ENCODE data around the gene STK4. TPM values are rescaled to one million over a fixed set of nuclear protein-coding genes. Genes with fewer than 3 reads are reported as not detected.

Gene STK4
- polyA plus RNA-seq, 4 donors, result 6.9 to 15.8 (median 8.9) TPM

GRCh38 chr20:45052698-45053429 is 86.6 kb downstream of the STK4 start:
- H3K4me1 ChIP-seq (ENCODE audit: control insufficient read depth in 3 of 3, insufficient read depth in 2 of 3, low read depth in 1 of 3, low read length in 2 of 3), result no peaks in the 10 kb centered on the region
- peak overlapping the region in 1 of 3 donors; percentile 28 for H3K27ac ChIP-seq (ENCODE audit: low read depth in 1 of 3, low read length in 2 of 3)
- WGBS, 3 donors, result 73 to 85% (median 76%) methylated on average over 7 of the region's 7 CpGs
- no peaks in the 10 kb centered on the region for H3K9me3 ChIP-seq (ENCODE audit: control insufficient read depth in 2 of 2, insufficient read depth in 1 of 2, low read depth in 1 of 2, low read length in 1 of 2)
- peaks cover 4 to 10% (median 8%) of the 10 kb centered on the region in 3 donors for H3K36me3 ChIP-seq (ENCODE audit: control insufficient read depth in 3 of 3, insufficient read depth in 2 of 3, low read depth in 1 of 3, low read length in 3 of 3)
- H3K27me3 ChIP-seq (ENCODE audit: control insufficient read depth in 3 of 3, insufficient read depth in 3 of 3, low read length in 3 of 3), result no peaks in the 10 kb centered on the region
- DNase-seq, result peak in 1 of 2 donors; percentile 30
- FAIRE-seq, result no peak
- H3K4me3 ChIP-seq (ENCODE audit: low read depth in 1 of 3, low read length in 3 of 3), result no peak overlapping the region

- Histone ChIP-seq H3K9me3 (ENCODE audit: control insufficient read depth in 2 of 2, insufficient read depth in 1 of 2, low read depth in 1 of 2, low read length in 1 of 2) (no peaks in the 10 kb centered on the region), H3K36me3 (ENCODE audit: control insufficient read depth in 3 of 3, insufficient read depth in 2 of 3, low read depth in 1 of 3, low read length in 3 of 3) (peaks cover 4 to 10% (median 8%) of the 10 kb centered on the region in 3 donors), H3K4me3 (ENCODE audit: low read depth in 1 of 3, low read length in 3 of 3) (no peak overlapping the region), H3K27me3 (ENCODE audit: control insufficient read depth in 3 of 3, insufficient read depth in 3 of 3, low read length in 3 of 3) (no peaks in the 10 kb centered on the region), H3K27ac (ENCODE audit: low read depth in 1 of 3, low read length in 2 of 3) (peak overlapping the region in 1 of 3 donors; percentile 3), H3K4me1 (ENCODE audit: control insufficient read depth in 3 of 3, insufficient read depth in 2 of 3, low read depth in 1 of 3, low read length in 2 of 3) (no peaks in the 10 kb centered on the region)
- DNase-seq, result no peak
- 87 to 90% (median 90%) methylated on average over 8 of the region's 8 CpGs for WGBS, 3 donors
- no peak for FAIRE-seq
These were observed 87.4 kb downstream of the STK4 start for GRCh38 chr20:45053430-45054351.

- no peak overlapping the region for H3K4me3 ChIP-seq (ENCODE audit: low read depth in 1 of 3, low read length in 3 of 3)
- H3K27ac ChIP-seq (ENCODE audit: low read depth in 1 of 3, low read length in 2 of 3), result no peak overlapping the region
- FAIRE-seq, result no peak
- no peaks in the 10 kb centered on the region for H3K4me1 ChIP-seq (ENCODE audit: control insufficient read depth in 3 of 3, insufficient read depth in 2 of 3, low read depth in 1 of 3, low read length in 2 of 3)
- H3K36me3 ChIP-seq (ENCODE audit: control insufficient read depth in 3 of 3, insufficient read depth in 2 of 3, low read depth in 1 of 3, low read length in 3 of 3), result peaks cover 4 to 8% (median 6%) of the 10 kb centered on the region in 3 donors
- H3K27me3 ChIP-seq (ENCODE audit: control insufficient read depth in 3 of 3, insufficient read depth in 3 of 3, low read length in 3 of 3), result no peaks in the 10 kb centered on the region
- WGBS, 3 donors, result 70 to 88% (median 85%) methylated on average over 4 of the region's 4 CpGs
- DNase-seq, result no peak
- no peaks in the 10 kb centered on the region for H3K9me3 ChIP-seq (ENCODE audit: control insufficient read depth in 2 of 2, insufficient read depth in 1 of 2, low read depth in 1 of 2, low read length in 1 of 2)
These were observed 88.7 kb downstream of the STK4 start for GRCh38 chr20:45055056-45055455.

- no peaks in the 10 kb centered on the region for H3K27me3 ChIP-seq (ENCODE audit: control insufficient read depth in 3 of 3, insufficient read depth in 3 of 3, low read length in 3 of 3)
- H3K36me3 ChIP-seq (ENCODE audit: control insufficient read depth in 3 of 3, insufficient read depth in 2 of 3, low read depth in 1 of 3, low read length in 3 of 3), result peaks cover 4 to 8% (median 6%) of the 10 kb centered on the region in 3 donors
- no peaks in the 10 kb centered on the region for H3K4me1 ChIP-seq (ENCODE audit: control insufficient read depth in 3 of 3, insufficient read depth in 2 of 3, low read depth in 1 of 3, low read length in 2 of 3)
- no peak overlapping the region for H3K4me3 ChIP-seq (ENCODE audit: low read depth in 1 of 3, low read length in 3 of 3)
- H3K9me3 ChIP-seq (ENCODE audit: control insufficient read depth in 2 of 2, insufficient read depth in 1 of 2, low read depth in 1 of 2, low read length in 1 of 2), result no peaks in the 10 kb centered on the region
- no peak overlapping the region for H3K27ac ChIP-seq (ENCODE audit: low read depth in 1 of 3, low read length in 2 of 3)
- WGBS, 3 donors, result 77 to 88% (median 85%) methylated on average over 8 of the region's 8 CpGs
- FAIRE-seq (no peak), DNase-seq (no peak)
These were observed 90.3 kb downstream of the STK4 start for GRCh38 chr20:45056473-45057173.

GRCh38 chr20:45058168-45058850 is 92.0 kb downstream of the STK4 start:
- peaks cover 2 to 5% (median 4%) of the 10 kb centered on the region in 3 donors for H3K36me3 ChIP-seq (ENCODE audit: control insufficient read depth in 3 of 3, insufficient read depth in 2 of 3, low read depth in 1 of 3, low read length in 3 of 3)
- H3K9me3 ChIP-seq (ENCODE audit: control insufficient read depth in 2 of 2, insufficient read depth in 1 of 2, low read depth in 1 of 2, low read length in 1 of 2), result no peaks in the 10 kb centered on the region
- no peaks in the 10 kb centered on the region for H3K4me1 ChIP-seq (ENCODE audit: control insufficient read depth in 3 of 3, insufficient read depth in 2 of 3, low read depth in 1 of 3, low read length in 2 of 3)
- H3K4me3 ChIP-seq (ENCODE audit: low read depth in 1 of 3, low read length in 3 of 3), result no peak overlapping the region
- WGBS, 3 donors, result 85 to 87% (median 87%) methylated on average over 4 of the region's 4 CpGs
- H3K27ac ChIP-seq (ENCODE audit: low read depth in 1 of 3, low read length in 2 of 3), result no peak overlapping the region
- H3K27me3 ChIP-seq (ENCODE audit: control insufficient read depth in 3 of 3, insufficient read depth in 3 of 3, low read length in 3 of 3), result no peaks in the 10 kb centered on the region
- FAIRE-seq (no peak), DNase-seq (no peak)

GRCh38 chr20:45059022-45059728 is 92.9 kb downstream of the STK4 start:
- Histone ChIP-seq H3K9me3 (ENCODE audit: control insufficient read depth in 2 of 2, insufficient read depth in 1 of 2, low read depth in 1 of 2, low read length in 1 of 2) (no peaks in the 10 kb centered on the region), H3K27me3 (ENCODE audit: control insufficient read depth in 3 of 3, insufficient read depth in 3 of 3, low read length in 3 of 3) (no peaks in the 10 kb centered on the region), H3K27ac (ENCODE audit: low read depth in 1 of 3, low read length in 2 of 3) (no peak overlapping the region), H3K4me3 (ENCODE audit: low read depth in 1 of 3, low read length in 3 of 3) (no peak overlapping the region), H3K4me1 (ENCODE audit: control insufficient read depth in 3 of 3, insufficient read depth in 2 of 3, low read depth in 1 of 3, low read length in 2 of 3) (no peaks in the 10 kb centered on the region), H3K36me3 (ENCODE audit: control insufficient read depth in 3 of 3, insufficient read depth in 2 of 3, low read depth in 1 of 3, low read length in 3 of 3) (peaks cover 2 to 4% (median 3%) of the 10 kb centered on the region in 3 donors)
- FAIRE-seq (no peak), DNase-seq (no peak)
- 83 to 90% (median 87%) methylated on average over 6 of the region's 6 CpGs for WGBS, 3 donors

GRCh38 chr20:45060294-45060693 is 94.0 kb downstream of the STK4 start:
- WGBS, 3 donors, result 88 to 95% (median 90%) methylated on average over 4 of the region's 4 CpGs
- no peak for FAIRE-seq
- no peak overlapping the region for H3K27ac ChIP-seq (ENCODE audit: low read depth in 1 of 3, low read length in 2 of 3)

More at GRCh38 chr20:45060294-45060693, 94.0 kb downstream of the STK4 start:
- H3K27me3 ChIP-seq (ENCODE audit: control insufficient read depth in 3 of 3, insufficient read depth in 3 of 3, low read length in 3 of 3), result no peaks in the 10 kb centered on the region
- H3K4me3 ChIP-seq (ENCODE audit: low read depth in 1 of 3, low read length in 3 of 3), result no peak overlapping the region
- H3K9me3 ChIP-seq (ENCODE audit: control insufficient read depth in 2 of 2, insufficient read depth in 1 of 2, low read depth in 1 of 2, low read length in 1 of 2), result no peaks in the 10 kb centered on the region
- H3K4me1 ChIP-seq (ENCODE audit: control insufficient read depth in 3 of 3, insufficient read depth in 2 of 3, low read depth in 1 of 3, low read length in 2 of 3), result no peaks in the 10 kb centered on the region
- no peak for DNase-seq
- peaks cover 2 to 4% (median 2%) of the 10 kb centered on the region in 3 donors for H3K36me3 ChIP-seq (ENCODE audit: control insufficient read depth in 3 of 3, insufficient read depth in 2 of 3, low read depth in 1 of 3, low read length in 3 of 3)

Measured in small intestine (tissue), 7 donors.